Measurements from ENCODE around the gene MRPL3. TPM values are rescaled to one million over a fixed set of nuclear protein-coding genes. Genes with fewer than 3 reads are reported as not detected.

Gene MRPL3
- total RNA-seq, 6 donors from 2014 or later: 27.6 to 74.3 (median 46.0) TPM

DNA sequence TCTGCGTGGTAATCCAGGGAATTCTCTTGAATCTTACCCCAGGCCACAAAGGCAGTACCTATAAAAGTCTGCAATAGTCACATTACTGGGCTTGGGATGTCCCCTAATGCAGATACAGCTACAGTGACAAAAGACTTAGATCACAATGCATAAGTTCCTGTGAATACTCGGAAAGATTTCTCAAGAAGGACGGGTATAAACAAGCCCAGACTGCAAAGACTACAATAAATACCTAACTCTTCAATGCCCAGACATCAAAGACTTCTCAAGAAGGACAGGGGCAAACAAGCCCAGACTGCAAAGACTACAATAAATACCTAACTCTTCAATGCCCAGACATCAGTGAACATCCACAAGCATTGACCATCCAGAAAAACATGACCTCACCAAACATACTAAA, 70.3 kb downstream of the MRPL3 start:
- TF ChIP-seq POLR2AphosphoS5 (IDR thresholded peaks at IDR 0.05) (no peak), POLR2A (IDR thresholded peaks at IDR 0.05) (no peak), EP300 (IDR thresholded peaks at IDR 0.05) (no peak)
- TF ChIP-seq, protein P1, sequence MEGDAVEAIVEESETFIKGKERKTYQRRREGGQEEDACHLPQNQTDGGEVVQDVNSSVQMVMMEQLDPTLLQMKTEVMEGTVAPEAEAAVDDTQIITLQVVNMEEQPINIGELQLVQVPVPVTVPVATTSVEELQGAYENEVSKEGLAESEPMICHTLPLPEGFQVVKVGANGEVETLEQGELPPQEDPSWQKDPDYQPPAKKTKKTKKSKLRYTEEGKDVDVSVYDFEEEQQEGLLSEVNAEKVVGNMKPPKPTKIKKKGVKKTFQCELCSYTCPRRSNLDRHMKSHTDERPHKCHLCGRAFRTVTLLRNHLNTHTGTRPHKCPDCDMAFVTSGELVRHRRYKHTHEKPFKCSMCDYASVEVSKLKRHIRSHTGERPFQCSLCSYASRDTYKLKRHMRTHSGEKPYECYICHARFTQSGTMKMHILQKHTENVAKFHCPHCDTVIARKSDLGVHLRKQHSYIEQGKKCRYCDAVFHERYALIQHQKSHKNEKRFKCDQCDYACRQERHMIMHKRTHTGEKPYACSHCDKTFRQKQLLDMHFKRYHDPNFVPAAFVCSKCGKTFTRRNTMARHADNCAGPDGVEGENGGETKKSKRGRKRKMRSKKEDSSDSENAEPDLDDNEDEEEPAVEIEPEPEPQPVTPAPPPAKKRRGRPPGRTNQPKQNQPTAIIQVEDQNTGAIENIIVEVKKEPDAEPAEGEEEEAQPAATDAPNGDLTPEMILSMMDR (IDR thresholded peaks at IDR 0.05): no peak
- Histone ChIP-seq H3K36me3 (no peaks in the 10 kb centered on the region), H3K27ac (no peak overlapping the region), H3K4me3 (no peak overlapping the region), H3K9me3 (no peaks in the 10 kb centered on the region), H3K27me3 (no peaks in the 10 kb centered on the region), H3K4me1 (no peaks in the 10 kb centered on the region)
- DNase-seq (no peak), ATAC-seq (ENCODE audit: low FRiP score in 2 of 2) (no peak)
- WGBS, 2 donors: 75 to 85% methylated on average over 3 of the region's 3 CpGs

DNA sequence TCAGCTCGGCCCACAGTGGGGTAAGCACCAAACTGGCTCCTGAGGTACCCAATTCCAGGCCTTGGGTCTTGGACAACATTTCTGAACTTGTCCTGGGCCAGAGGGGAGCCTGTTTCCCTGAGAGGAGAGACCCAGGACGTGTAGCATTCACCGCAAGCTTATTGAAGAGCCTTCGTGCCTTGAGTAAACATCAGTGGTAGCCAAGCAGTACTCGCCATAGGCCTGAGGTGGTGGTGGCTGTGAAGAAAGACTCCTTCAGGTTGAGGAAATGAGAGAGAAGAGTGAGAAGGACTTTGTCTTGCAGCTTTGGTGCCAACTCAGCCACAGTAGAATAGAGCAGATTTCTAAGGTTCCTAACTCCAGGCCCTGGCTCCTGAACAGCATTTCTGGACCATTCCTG, 71.0 kb downstream of the MRPL3 start:
- DNase-seq: peak in 1 of 2 donors; percentile 41
- 70 to 86% methylated on average over 5 of the region's 5 CpGs for WGBS, 2 donors
- no peaks in the 10 kb centered on the region for H3K9me3 ChIP-seq

DNA sequence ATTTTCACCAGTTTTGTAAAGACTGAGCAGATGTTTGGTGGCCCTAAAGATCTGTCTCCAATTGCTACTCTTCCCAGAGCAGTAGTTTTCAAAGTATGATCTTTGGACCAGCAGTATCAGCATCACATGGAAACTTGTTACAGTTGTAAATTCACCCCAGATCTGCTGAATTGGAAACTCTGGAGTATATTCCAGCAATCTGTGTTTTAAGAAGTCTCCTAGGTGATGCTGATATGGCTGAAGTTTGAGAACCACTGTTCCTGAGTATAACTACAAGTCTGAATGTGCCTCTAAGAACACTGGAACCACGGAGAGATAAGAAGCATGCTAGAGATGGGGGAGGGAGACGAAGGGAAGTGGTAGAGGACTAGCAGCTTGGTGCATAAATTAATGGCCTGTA, 75.5 kb downstream of the MRPL3 start:
- H3K4me3 ChIP-seq: no peak overlapping the region
- no peak for DNase-seq
- H3K9me3 ChIP-seq: no peaks in the 10 kb centered on the region
- H3K36me3 ChIP-seq: no peaks in the 10 kb centered on the region
- TF ChIP-seq POLR2AphosphoS5 (IDR thresholded peaks at IDR 0.05) (no peak), EP300 (IDR thresholded peaks at IDR 0.05) (no peak), POLR2A (IDR thresholded peaks at IDR 0.05) (no peak)
- TF ChIP-seq, protein P1 (IDR thresholded peaks at IDR 0.05): no peak
- H3K4me1 ChIP-seq: no peaks in the 10 kb centered on the region
- ATAC-seq (ENCODE audit: low FRiP score in 2 of 2): no peak
- WGBS, 2 donors: 51 to 52% methylated on average over 2 of the region's 2 CpGs
- H3K27me3 ChIP-seq: no peaks in the 10 kb centered on the region
- H3K27ac ChIP-seq: no peak overlapping the region

More for the DNA sequence above, 71.0 kb downstream of the MRPL3 start:
- Histone ChIP-seq H3K27ac (peak overlapping the region in 1 of 4 donors; percentile 10), H3K36me3 (no peaks in the 10 kb centered on the region), H3K4me3 (no peak overlapping the region), H3K27me3 (no peaks in the 10 kb centered on the region), H3K4me1 (no peaks in the 10 kb centered on the region)
- ATAC-seq (ENCODE audit: low FRiP score in 2 of 2): peak in 1 of 2 donors; percentile 34
- TF ChIP-seq, protein P1 (IDR thresholded peaks at IDR 0.05): no peak
- no peak for TF ChIP-seq POLR2AphosphoS5 (IDR thresholded peaks at IDR 0.05)
- TF ChIP-seq EP300 (IDR thresholded peaks at IDR 0.05): no peak
- TF ChIP-seq POLR2A (IDR thresholded peaks at IDR 0.05): no peak

DNA sequence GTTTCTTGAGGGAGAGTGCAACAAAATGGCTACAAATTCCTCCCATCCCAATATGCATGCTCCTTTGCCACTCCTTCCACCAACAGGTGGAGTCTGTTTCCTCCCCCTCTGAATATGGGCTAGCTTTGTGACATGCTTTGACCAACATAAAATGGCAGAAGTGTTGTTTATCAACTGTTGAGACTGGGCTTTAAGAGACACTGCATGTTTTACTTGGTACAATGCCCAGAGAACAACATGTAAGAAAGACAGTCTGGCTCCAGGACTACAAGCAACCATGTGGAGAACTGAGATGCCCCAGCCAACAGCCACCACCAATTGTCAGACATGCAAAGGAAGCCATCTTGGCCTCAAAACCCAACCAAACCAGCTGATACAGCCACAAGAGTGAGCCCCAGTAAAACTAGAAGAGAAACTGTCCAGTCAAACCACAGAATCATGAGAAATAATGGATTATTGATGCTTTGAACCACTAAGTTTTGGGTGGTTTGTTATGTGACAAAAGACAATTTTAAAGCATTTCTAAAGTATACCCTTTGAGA, 80.7 kb downstream of the MRPL3 start:
- Histone ChIP-seq H3K4me1 (no peaks in the 10 kb centered on the region), H3K4me3 (no peak overlapping the region), H3K9me3 (no peaks in the 10 kb centered on the region), H3K36me3 (no peaks in the 10 kb centered on the region), H3K27me3 (no peaks in the 10 kb centered on the region), H3K27ac (no peak overlapping the region)
- DNase-seq (no peak), ATAC-seq (ENCODE audit: low FRiP score in 2 of 2) (no peak)
- TF ChIP-seq, protein P1 (IDR thresholded peaks at IDR 0.05): no peak
- TF ChIP-seq POLR2A (IDR thresholded peaks at IDR 0.05): no peak
- TF ChIP-seq EP300 (IDR thresholded peaks at IDR 0.05): no peak
- no peak for TF ChIP-seq POLR2AphosphoS5 (IDR thresholded peaks at IDR 0.05)

DNA sequence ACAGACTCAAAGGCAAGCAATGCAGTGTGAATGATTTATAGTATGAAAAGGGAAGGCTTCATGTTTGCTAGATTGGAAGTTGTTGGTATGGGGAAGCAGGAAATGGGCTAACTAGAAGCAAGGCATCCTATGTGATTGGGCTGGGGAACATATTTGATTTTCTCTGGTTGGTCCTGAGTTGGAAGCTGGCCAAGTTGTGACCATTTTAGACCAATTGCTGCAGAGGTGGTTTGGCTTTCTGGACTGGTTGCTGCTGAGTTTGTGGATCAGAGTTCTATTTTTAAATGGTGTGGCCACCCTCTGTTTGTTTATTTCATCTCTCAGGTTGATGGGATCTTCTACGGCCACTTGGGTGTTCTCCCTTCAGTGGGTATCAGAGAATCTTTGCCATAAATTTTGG, 81.5 kb downstream of the MRPL3 start:
- Histone ChIP-seq H3K27me3 (no peaks in the 10 kb centered on the region), H3K4me3 (no peak overlapping the region), H3K9me3 (no peaks in the 10 kb centered on the region), H3K4me1 (no peaks in the 10 kb centered on the region), H3K27ac (no peak overlapping the region), H3K36me3 (no peaks in the 10 kb centered on the region)
- no peak for TF ChIP-seq POLR2A (IDR thresholded peaks at IDR 0.05)
- TF ChIP-seq EP300 (IDR thresholded peaks at IDR 0.05): no peak
- TF ChIP-seq, protein P1 (IDR thresholded peaks at IDR 0.05): no peak
- TF ChIP-seq POLR2AphosphoS5 (IDR thresholded peaks at IDR 0.05): no peak
- no peak for DNase-seq
- 75 to 80% methylated on average over 1 of the region's 1 CpG for WGBS, 2 donors
- no peak for ATAC-seq (ENCODE audit: low FRiP score in 2 of 2)

All from upper lobe of left lung (tissue), 6 donors.